Endodermal cell (in vitro differentiated cells): Measurements from ENCODE around the gene S100A5. TPM values are rescaled to one million over a fixed set of nuclear protein-coding genes. Genes with fewer than 3 reads are reported as not detected.

Source experiments
- DNase-seq: peaks from one replicate; pipeline ENCODE4 v3.0.0-alpha.2; 2017
- H3K27ac ChIP-seq: 2 replicates; pipeline ENCODE4 v1.5.1; 2013; ENCODE audit warnings: mild to moderate bottlenecking, low read depth, low read length, moderate library complexity
- H3K27me3 ChIP-seq: 2 replicates; pipeline ENCODE4 v1.6.1; 2013; ENCODE audit warnings: mild to moderate bottlenecking, low read length, moderate library complexity; ENCODE audit not compliant: insufficient read depth, control insufficient read depth, poor library complexity, severe bottlenecking
- H3K36me3 ChIP-seq: 2 replicates; pipeline ENCODE4 v1.7.0; 2013; ENCODE audit warnings: mild to moderate bottlenecking, low read length, moderate library complexity; ENCODE audit not compliant: control insufficient read depth, insufficient read depth
- H3K4me1 ChIP-seq: one replicate; pipeline ENCODE4 v1.7.0; 2013; ENCODE audit warnings: low read length; ENCODE audit not compliant: control insufficient read depth, insufficient read depth
- H3K4me3 ChIP-seq: 2 replicates; pipeline ENCODE4 v1.5.1; 2013; ENCODE audit warnings: mild to moderate bottlenecking, low read length, moderate library complexity
- H3K9ac ChIP-seq: 2 replicates; pipeline ENCODE4 v1.6.1; 2013; ENCODE audit warnings: mild to moderate bottlenecking, low read length, moderate library complexity; ENCODE audit not compliant: poor library complexity, severe bottlenecking; ENCODE audit errors: extremely low read depth
- H3K9me3 ChIP-seq: 2 replicates; pipeline ENCODE4 v1.6.1; 2013; ENCODE audit warnings: mild to moderate bottlenecking, low read length, moderate library complexity; ENCODE audit not compliant: control insufficient read depth
- H3K27ac Mint-ChIP-seq: 2 replicates; pipeline ENCODE4 v1.8.0; 2020; ENCODE audit warnings: mixed read lengths
- H3K27me3 Mint-ChIP-seq: 2 replicates; pipeline ENCODE4 v1.8.0; 2021; ENCODE audit warnings: mild to moderate bottlenecking, mixed read lengths; ENCODE audit not compliant: insufficient read depth
- H3K36me3 Mint-ChIP-seq: 2 replicates; pipeline ENCODE4 v1.8.0; 2020; ENCODE audit warnings: low read depth, mixed read lengths
- H3K4me1 Mint-ChIP-seq: 2 replicates; pipeline ENCODE4 v1.8.0; 2020; ENCODE audit warnings: mixed read lengths
- H3K4me3 Mint-ChIP-seq: 2 replicates; pipeline ENCODE4 v1.8.0; 2020; ENCODE audit warnings: mild to moderate bottlenecking, moderate library complexity, mixed read lengths
- H3K9me3 Mint-ChIP-seq: 2 replicates; pipeline ENCODE4 v1.8.0; 2020; ENCODE audit warnings: mild to moderate bottlenecking, mixed read lengths
- CTCF ChIP-seq: fragments of 200-600 bp; sonication (generic); conservative IDR thresholded peaks from 2 replicates; pipeline ENCODE4 v1.5.0; 2021; ENCODE audit warnings: antibody characterized with exemption, mild to moderate bottlenecking
- WGBS, 2 experiments: methylation state at CpG; one replicate each; pipeline versions ENCODE4 v1.1.5 to v1.1.7; 2013; ENCODE audit warnings: missing lambda C conversion rate in 2 of 2, mixed read lengths in 1 of 2; ENCODE audit not compliant: insufficient coverage in 1 of 2, insufficient read length in 1 of 2; 5-methylcytosine and 5-hydroxymethylcytosine counted together
- total RNA-seq, 2 donors: library from RNA; stranded (reverse); fragmentation: NEBNext Ultra II Directional in 1 of 2; extraction: Animal tissue kit (Norgen Biotek cat#: 25700) in 1 of 2; gene quantifications; 2 replicates in 1 of 2; 3 replicates in 1 of 2; pipeline ENCODE4 v1.2.1, GENCODE V29; 2021

Gene S100A5
- total RNA-seq, 2 donors from 2014 or later: not detected

GRCh38 chr1:153567621-153568366, 27.1 kb upstream of the S100A5 start:
- H3K9ac ChIP-seq: no peak overlapping the region
- no peaks in the 10 kb centered on the region for H3K9me3 ChIP-seq
- H3K36me3 ChIP-seq: no peaks in the 10 kb centered on the region
- peaks cover 2% of the 10 kb centered on the region for H3K9me3 Mint-ChIP-seq
- peak overlapping the region; percentile 78 for H3K27ac Mint-ChIP-seq
- H3K4me1 ChIP-seq: peaks cover 11% of the 10 kb centered on the region
- H3K36me3 Mint-ChIP-seq: no peaks in the 10 kb centered on the region
- no peak overlapping the region for H3K4me3 ChIP-seq
- peaks cover 7% of the 10 kb centered on the region for H3K27me3 Mint-ChIP-seq
- peak; percentile 80 for DNase-seq
- H3K4me3 Mint-ChIP-seq: peak overlapping the region; percentile 42
- peak overlapping the region; percentile 40 for H3K27ac ChIP-seq
- 72 to 79% methylated on average over 13 to 22 of the region's 22 CpGs for WGBS, 2 experiments
- TF ChIP-seq CTCF: no peak
- peaks cover 29% of the 10 kb centered on the region for H3K4me1 Mint-ChIP-seq
- H3K27me3 ChIP-seq: no peaks in the 10 kb centered on the region

- peak overlapping the region; percentile 73 for H3K27ac ChIP-seq
- Mint-ChIP-seq H3K4me1 (peaks cover 29% of the 10 kb centered on the region), H3K27ac (peak overlapping the region; percentile 90), H3K4me3 (no peak overlapping the region), H3K36me3 (no peaks in the 10 kb centered on the region), H3K27me3 (peaks cover 6% of the 10 kb centered on the region), H3K9me3 (no peaks in the 10 kb centered on the region)
- peaks cover 11% of the 10 kb centered on the region for H3K4me1 ChIP-seq
- WGBS, 2 experiments: 59 to 71% methylated on average over 10 to 16 of the region's 16 CpGs
- H3K9ac ChIP-seq: no peak overlapping the region
- DNase-seq: peak; percentile 96
- no peak for TF ChIP-seq CTCF
- H3K27me3 ChIP-seq: no peaks in the 10 kb centered on the region
- H3K36me3 ChIP-seq: no peaks in the 10 kb centered on the region
- H3K4me3 ChIP-seq: no peak overlapping the region
- H3K9me3 ChIP-seq: no peaks in the 10 kb centered on the region
Observed at GRCh38 chr1:153566414-153567371, 26.0 kb upstream of the S100A5 start.

GRCh38 chr1:153565529-153566374, 25.0 kb upstream of the S100A5 start, which contains the start of gene S100A2:
Gene S100A2 (minus strand): TSS chr1:153565844. CDS start chr1:153563877, 1,967 bp downstream.
- 83% methylated on average over 7 to 8 of the region's 8 CpGs for WGBS, 2 experiments
- DNase-seq: peak; percentile 62
- Mint-ChIP-seq H3K9me3 (no peaks in the 10 kb centered on the region), H3K27ac (peak within 1 kb of the TSS; percentile 90), H3K36me3 (no peaks in the 10 kb centered on the region), H3K4me1 (peaks cover 28% of the 10 kb centered on the region), H3K27me3 (peaks cover under 1% of the 10 kb centered on the region), H3K4me3 (no peak within 1 kb of the TSS)
- TF ChIP-seq CTCF: no peak
- Histone ChIP-seq H3K27me3 (no peaks in the 10 kb centered on the region), H3K9me3 (no peaks in the 10 kb centered on the region), H3K9ac (no peak within 1 kb of the TSS), H3K4me3 (no peak within 1 kb of the TSS), H3K36me3 (no peaks in the 10 kb centered on the region), H3K4me1 (peaks cover 11% of the 10 kb centered on the region), H3K27ac (peak within 1 kb of the TSS; percentile 79)
